GM12878 (cell line): ENCODE results near the gene POLR1A. TPM values are rescaled to one million over a fixed set of nuclear protein-coding genes. Genes with fewer than 3 reads are reported as not detected.

Source experiments
- ATAC-seq: fragments of 200-7000 bp; cut with Tn5 transposase; 3 replicates; pipeline ENCODE4 v1.9.1; 2020; ENCODE audit warnings: mild to moderate bottlenecking, moderate library complexity
- BruUV-seq: library from RNA; stranded (reverse); fragments of 400-500 nt; replicated peaks from 2 replicates; lab custom pipeline; 2021; lab: Mats Ljungman, UMichigan
- CTCF ChIA-PET: fragments of 300-600 bp; sonication (Branson Sonifier 250); formaldehyde crosslinking; extraction: SDS; loops from one replicate; lab custom pipeline; 2021; ENCODE audit warnings: inconsistent platforms; lab: Yijun Ruan, JAX
- POLR2A ChIA-PET: fragments of 350-600 bp; formaldehyde crosslinking; extraction: SDS; loops from one replicate; lab custom pipeline; 2021; ENCODE audit warnings: inconsistent platforms; lab: Charles Lee
- RAD21 ChIA-PET: fragments of 300-600 bp; sonication (Branson Sonifier 250); formaldehyde crosslinking; loops from one replicate; lab custom pipeline; 2023; ENCODE audit warnings: antibody characterized with exemption; ENCODE audit not compliant: unreplicated experiment; lab: Charles Lee
- SMC1A ChIA-PET: fragments of 300-600 bp; sonication (Branson Sonifier 250); formaldehyde crosslinking; loops from one replicate; lab custom pipeline; 2023; ENCODE audit not compliant: unreplicated experiment, uncharacterized antibody; lab: Charles Lee
- DNase-seq: peaks from one replicate; pipeline ENCODE4 v3.0.0-alpha.2; 2011; ENCODE audit warnings: low read depth, low spot score
- FAIRE-seq: peaks from 3 replicates; lab custom pipeline; 2011; peaks lifted over from hg19 to GRCh38; lab: Jason Lieb, UNC
- H2AFZ ChIP-seq: 2 replicates; pipeline ENCODE4 v1.6.0; 2011; ENCODE audit warnings: low read depth, low read length, control low read depth; ENCODE audit not compliant: control insufficient read depth
- H3K27ac ChIP-seq: 2 replicates; pipeline ENCODE4 v1.5.1; 2011; ENCODE audit warnings: control low read depth; ENCODE audit not compliant: control insufficient read depth, insufficient read depth
- H3K27me3 ChIP-seq, 2 experiments: replicated peaks in 1 of 2; 2 replicates each; pipeline versions ENCODE4 v1.6.0 to v1.6.1; 2011; ENCODE audit warnings: low read length in 1 of 2; ENCODE audit not compliant: control insufficient read depth in 2 of 2, insufficient read depth in 2 of 2
- H3K36me3 ChIP-seq, 2 experiments: 2 replicates each; pipeline ENCODE4 v1.5.1; 2011; ENCODE audit warnings: low read length in 1 of 2; ENCODE audit not compliant: control insufficient read depth in 2 of 2, insufficient read depth in 2 of 2
- H3K4me1 ChIP-seq: 2 replicates; pipeline ENCODE4 v1.6.1; 2011; ENCODE audit warnings: mild to moderate bottlenecking, low read length, moderate library complexity, mixed read lengths; ENCODE audit not compliant: control insufficient read depth, insufficient read depth
- H3K4me2 ChIP-seq: 2 replicates; pipeline ENCODE4 v1.6.0; 2011; ENCODE audit warnings: control low read depth; ENCODE audit not compliant: control insufficient read depth, insufficient read depth
- H3K4me3 ChIP-seq: fragments of 200-600 bp; sonication (generic); 2 replicates; pipeline ENCODE4 v1.5.1; 2016
- H3K79me2 ChIP-seq: 2 replicates; pipeline ENCODE4 v1.6.0; 2011; ENCODE audit warnings: low read length; ENCODE audit not compliant: control insufficient read depth, insufficient read depth
- H3K9ac ChIP-seq: 2 replicates; pipeline ENCODE4 v1.8.0; 2011; ENCODE audit warnings: low read length, control low read depth, mixed read lengths; ENCODE audit not compliant: control insufficient read depth, insufficient read depth
- H3K9me3 ChIP-seq: replicated peaks from 3 replicates; pipeline ENCODE4 v1.5.1; 2011; ENCODE audit warnings: mild to moderate bottlenecking, low read length; ENCODE audit not compliant: control insufficient read depth, insufficient read depth
- H4K20me1 ChIP-seq: 2 replicates; pipeline ENCODE4 v1.6.0; 2011; ENCODE audit not compliant: control insufficient read depth, insufficient read depth
- CUX1 ChIP-seq: IDR thresholded peaks from 2 replicates; pipeline ENCODE4 v1.6.1; 2012; ENCODE audit warnings: improper control_type of control experiment, low read depth, low read length; ENCODE audit not compliant: insufficient replicate concordance
- DPF2 ChIP-seq: fragments of 450-650 bp; IDR thresholded peaks from 2 replicates; pipeline ENCODE4 v1.6.1; 2017; ENCODE audit warnings: mild to moderate bottlenecking
- NFYB ChIP-seq: IDR thresholded peaks from 2 replicates; pipeline ENCODE4 v1.6.1; 2011; ENCODE audit warnings: low read depth, mild to moderate bottlenecking, low read length, improper control_type of control experiment, moderate library complexity; ENCODE audit not compliant: insufficient read depth
- SMARCA5 ChIP-seq: fragments of 450-650 bp; IDR thresholded peaks from 2 replicates; pipeline ENCODE4 v1.6.1; 2017; ENCODE audit warnings: mild to moderate bottlenecking
- ZNF217 ChIP-seq: fragments of 450-650 bp; IDR thresholded peaks from 2 replicates; pipeline ENCODE4 v1.6.1; 2017; ENCODE audit warnings: antibody characterized with exemption, mild to moderate bottlenecking
- WGBS: methylation state at CpG from one replicate; pipeline ENCODE4 v1.1.6; 2016; ENCODE audit warnings: low lambda C conversion rate; ENCODE audit not compliant: insufficient replicate concordance, insufficient coverage; ENCODE audit errors: missing lambda C conversion rate; 5-methylcytosine and 5-hydroxymethylcytosine counted together
- in situ Hi-C: fragments of 300-500 bp; cut with MboI; formaldehyde crosslinking; loops from 9 replicates; pipeline ENCODE4 v1.14.3; 2018; ENCODE audit warnings: mixed read lengths
- intact Hi-C: fragments of 100-400 bp; cut with micrococcal nuclease; formaldehyde crosslinking; loops from one replicate; pipeline ENCODE4 v1.14.2; 2022; ENCODE audit not compliant: unreplicated experiment
- polyA plus RNA-seq, 11 experiments: library from polyadenylated mRNA; depleted of rRNA in 4 of 11; unstranded in 6 of 11; stranded (reverse) in 5 of 11; fragments of >200 nt; fragmentation: Nextera tagmentation in 4 of 11; fragmentation: Illumina TruSeq in 1 of 11; extraction: Ambion mirVana in 4 of 11; extraction: Trizol in 1 of 11; gene quantifications; 1 replicate in 1 of 11; 2 replicates in 10 of 11; pipeline versions ENCODE4 v1.2.1 to v1.2.3, GENCODE V29; 2011 to 2016; ENCODE audit warnings: inconsistent platforms in 2 of 11, missing spikeins in 2 of 11, low read depth in 1 of 11
- total RNA-seq, 4 experiments: library from RNA; depleted of rRNA in 3 of 4; stranded (reverse); fragments of >200 nt in 3 of 4; fragmentation: Illumina TruSeq in 1 of 4; extraction: Trizol in 1 of 4; gene quantifications; 2 replicates each; pipeline versions ENCODE4 v1.2.1 to v1.2.3, GENCODE V29; 2013 to 2021

The POLR1A gene
- total and polyA plus RNA-seq, 10 of the 15 experiments (the other 5 are each of a cell fraction or from before 2014, with no cell fraction given) = 2.1 to 53.9 (median 17.8) TPM

DNA sequence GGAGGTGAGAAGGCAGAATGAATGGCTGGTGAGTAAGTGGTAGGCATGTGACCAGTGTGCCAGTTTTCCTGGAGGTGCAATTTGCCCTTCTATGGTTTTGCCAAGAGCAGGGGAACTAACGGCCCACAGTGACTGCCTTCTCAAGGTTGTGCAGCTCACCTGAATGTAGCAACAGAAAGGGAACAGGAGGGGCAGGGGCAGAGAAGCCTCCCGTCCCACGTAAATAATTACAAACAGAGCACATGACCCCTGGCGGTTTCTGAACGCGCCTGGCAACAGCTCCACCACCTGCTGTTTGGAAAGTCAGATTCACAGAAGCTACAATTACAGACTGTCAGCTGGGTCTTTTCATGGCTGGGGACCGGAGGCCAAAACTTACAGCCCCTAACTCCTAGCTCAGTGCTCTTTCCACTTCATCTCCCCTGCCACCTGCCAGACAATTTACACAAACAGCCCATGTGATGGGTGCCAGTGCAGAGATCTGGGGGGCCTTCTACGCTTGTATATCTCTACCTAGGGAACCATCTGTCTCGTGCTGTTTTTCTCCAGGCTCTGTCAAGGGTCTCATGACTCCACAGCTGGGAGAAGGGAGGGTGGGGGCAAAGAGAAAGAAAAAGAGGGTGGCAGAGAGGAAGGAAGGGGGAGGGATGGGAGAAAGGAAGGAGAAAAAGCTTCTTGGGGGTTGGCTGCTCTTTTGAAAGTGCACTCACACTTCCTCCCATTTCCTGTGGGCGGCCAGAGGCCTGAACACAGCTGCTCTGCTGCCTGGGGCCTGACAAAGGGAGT lies 69.6 kb downstream of the POLR1A start (continued):
- TF ChIP-seq CUX1 (no peak), NFYB (no peak)

- ChIA-PET RAD21 (interaction anchor here (0.7 to 4.4 kb wide), 32 partner anchors 8 to 398 kb away, joined by 3 to 132 read pairs (median 9); partner anchors contain the start of genes POLR1A, PTCD3 and ST3GAL5), POLR2A (interaction anchor here (0.6 to 4.0 kb wide), 16 partner anchors 13 to 406 kb away, joined by 3 to 43 read pairs (median 4); partner anchors contain the start of genes KDM3A and ST3GAL5), SMC1A (interaction anchor here (0.9 to 4.8 kb wide), 32 partner anchors 10 to 206 kb away, joined by 3 to 114 read pairs (median 8); partner anchors contain the start of gene ST3GAL5), CTCF (interaction anchor here (0.6 to 6.8 kb wide), 22 partner anchors 9 to 398 kb away, joined by 3 to 100 read pairs (median 8); partner anchors contain the start of gene ST3GAL5)
- H3K9me3 ChIP-seq = no peaks in the 10 kb centered on the region
- no peak for TF ChIP-seq ZNF217
- no peak for TF ChIP-seq DPF2
- peak; percentile 58 for TF ChIP-seq SMARCA5
- no peak overlapping the region for H3K4me3 ChIP-seq
- intact Hi-C loops = no loop called here
- in situ Hi-C loops = no loop called here
- WGBS = 84% methylated on average over 7 of the region's 7 CpGs
- DNase-seq (no peak), ATAC-seq (no peak), FAIRE-seq (no peak)
- no peaks in the 10 kb centered on the region for H3K79me2 ChIP-seq
- H4K20me1 ChIP-seq = no peaks in the 10 kb centered on the region
- peak overlapping the region; percentile 72 for H3K4me2 ChIP-seq
- peak overlapping the region; percentile 76 for H3K27ac ChIP-seq
- peak overlapping the region; percentile 36; the same call in 1 of the 2 replicates for H2AFZ ChIP-seq
- peak overlapping the region; percentile 46; the same call in 1 of the 2 replicates for H3K9ac ChIP-seq
- H3K36me3 ChIP-seq = peaks cover 38 to 46% of the 10 kb centered on the region in 2 experiments
- H3K4me1 ChIP-seq = peaks cover 37% of the 10 kb centered on the region
- no peaks in the 10 kb centered on the region for H3K27me3 ChIP-seq
- TSS peak; percentile 32 for BruUV-seq
Observed at GRCh38 chr2:86035376-86035882, 70.3 kb downstream of the POLR1A start.
